Naive thymus-derived CD8-positive, alpha-beta T cell (primary cell): ENCODE data around the gene MBD6. TPM values are rescaled to one million over a fixed set of nuclear protein-coding genes. Genes with fewer than 3 reads are reported as not detected.
A peak's percentile ranks its signal among the peaks of the same experiment; 100 is the strongest.

Experiments
- ATAC-seq, 2 donors: fragments of 150-1000 bp; cut with Tn5 transposase in 1 of 2; sonication (Bioruptor Pico), chemical (Tn5 transposase) in 1 of 2; 1 replicate in 1 of 2; 2 replicates in 1 of 2; pipeline ENCODE4 v1.10.0; 2021; ENCODE audit warnings: mild to moderate bottlenecking in 2 of 2, moderate library complexity in 2 of 2
- POLR2A ChIA-PET: fragments of 350-600 bp; sonication (Branson Sonifier 250); formaldehyde crosslinking; loops from one replicate; lab custom pipeline; 2021; ENCODE audit warnings: antibody characterized with exemption; lab: Charles Lee
- DNase-seq, 10 donors: peaks; one replicate each; pipeline versions ENCODE4 v3.0.0 to v3.0.0-alpha.2; 2020 to 2022
- H3K27ac Mint-ChIP-seq, 10 donors: one replicate each; pipeline ENCODE4 v1.8.0; 2020 to 2022; ENCODE audit warnings: mild to moderate bottlenecking in 10 of 10, mixed read lengths in 10 of 10, moderate library complexity in 4 of 10, inconsistent platforms in 1 of 10
- H3K27me3 Mint-ChIP-seq, 5 donors: one replicate each; pipeline ENCODE4 v1.8.0; 2021 to 2022; ENCODE audit warnings: mixed read lengths in 5 of 5
- H3K36me3 Mint-ChIP-seq, 3 donors: one replicate each; pipeline ENCODE4 v1.8.0; 2020 to 2022; ENCODE audit warnings: mixed read lengths in 3 of 3, mild to moderate bottlenecking in 2 of 3, inconsistent platforms in 1 of 3
- H3K4me1 Mint-ChIP-seq, 4 donors: one replicate each; pipeline ENCODE4 v1.8.0; 2021 to 2022; ENCODE audit warnings: mixed read lengths in 4 of 4
- H3K4me3 Mint-ChIP-seq, 10 donors: one replicate each; pipeline ENCODE4 v1.8.0; 2020 to 2022; ENCODE audit warnings: mild to moderate bottlenecking in 10 of 10, mixed read lengths in 10 of 10, moderate library complexity in 6 of 10, inconsistent platforms in 1 of 10
- H3K9me3 Mint-ChIP-seq, 9 donors: one replicate each; pipeline ENCODE4 v1.8.0; 2020 to 2022; ENCODE audit warnings: mixed read lengths in 9 of 9, mild to moderate bottlenecking in 3 of 9, inconsistent platforms in 1 of 9, moderate library complexity in 1 of 9
- microRNA-seq: library from miRNA; unstranded; fragments of <30 nt; microRNA quantifications from one replicate; pipeline ENCODE4 v1.2.0, GENCODE V29; 2022; ENCODE audit warnings: borderline microRNAs expressed
- polyA plus RNA-seq, 3 donors: library from polyadenylated mRNA; unstranded; fragments of 300-500 nt; fragmentation: Illumina TruSeq; gene quantifications; one replicate each; pipeline ENCODE4 v1.2.3, GENCODE V29; 2021
- total RNA-seq, 8 experiments: library from RNA in 2 of 8; stranded (reverse) in 2 of 8; gene quantifications; one replicate each; pipeline ENCODE4 v1.2.3 and lab custom pipeline; 2021 to 2026

MBD6 gene
- total and polyA plus RNA-seq, 5 experiments from 2014 or later: 0.38 to 104 (median 2.5) TPM

GRCh38 chr12:57574795-57575194 is 52.2 kb downstream of the MBD6 start:
- H3K27ac Mint-ChIP-seq: no peak overlapping the region
- H3K4me3 Mint-ChIP-seq: no peak overlapping the region
- DNase-seq (no peak), ATAC-seq (no peak)
- H3K27me3 Mint-ChIP-seq: no peaks in the 10 kb centered on the region
- peaks cover 0 to 10% (median 2%) of the 10 kb centered on the region in 3 donors for H3K36me3 Mint-ChIP-seq
- H3K9me3 Mint-ChIP-seq: no peaks in the 10 kb centered on the region
- no peaks in the 10 kb centered on the region for H3K4me1 Mint-ChIP-seq
- POLR2A ChIA-PET: no interaction called here

- H3K27me3 Mint-ChIP-seq: no peaks in the 10 kb centered on the region
- peaks cover 0 to 8% (median 5%) of the 10 kb centered on the region in 3 donors for H3K36me3 Mint-ChIP-seq
- H3K27ac Mint-ChIP-seq: no peak overlapping the region
- POLR2A ChIA-PET: no interaction called here
- H3K4me1 Mint-ChIP-seq: no peaks in the 10 kb centered on the region
- no peaks in the 10 kb centered on the region for H3K9me3 Mint-ChIP-seq
- no peak for DNase-seq
- ATAC-seq: no peak
- no peak overlapping the region for H3K4me3 Mint-ChIP-seq
Observed at GRCh38 chr12:57575771-57576612, 53.4 kb downstream of the MBD6 start.

GRCh38 chr12:57576613-57577160 is 54.1 kb downstream of the MBD6 start:
- DNase-seq (no peak), ATAC-seq (no peak)
- peaks cover 0 to 3% (median 2%) of the 10 kb centered on the region in 3 donors for H3K36me3 Mint-ChIP-seq
- H3K9me3 Mint-ChIP-seq: no peaks in the 10 kb centered on the region
- H3K4me3 Mint-ChIP-seq: no peak overlapping the region
- no peaks in the 10 kb centered on the region for H3K4me1 Mint-ChIP-seq
- H3K27me3 Mint-ChIP-seq: no peaks in the 10 kb centered on the region
- H3K27ac Mint-ChIP-seq: no peak overlapping the region
- POLR2A ChIA-PET: no interaction called here

GRCh38 chr12:57577981-57578758 is 55.5 kb downstream of the MBD6 start:
- H3K9me3 Mint-ChIP-seq: no peaks in the 10 kb centered on the region
- no peak overlapping the region for H3K27ac Mint-ChIP-seq
- ATAC-seq (no peak), DNase-seq (no peak)
- H3K4me3 Mint-ChIP-seq: no peak overlapping the region
- peaks cover under 1 to 3% (median 2%) of the 10 kb centered on the region in 4 donors for H3K4me1 Mint-ChIP-seq
- peaks cover 0 to 2% (median 0%) of the 10 kb centered on the region in 3 donors for H3K36me3 Mint-ChIP-seq
- POLR2A ChIA-PET: no interaction called here
- peaks cover 0 to 2% (median 0%) of the 10 kb centered on the region in 5 donors for H3K27me3 Mint-ChIP-seq

GRCh38 chr12:57579011-57579410 is 56.4 kb downstream of the MBD6 start:
- POLR2A ChIA-PET: no interaction called here
- ATAC-seq (no peak), DNase-seq (no peak)
- Mint-ChIP-seq H3K9me3 (no peaks in the 10 kb centered on the region), H3K4me1 (peaks cover 3 to 8% (median 5%) of the 10 kb centered on the region in 4 donors), H3K27ac (peak overlapping the region in 1 of 10 donors; percentile 62), H3K36me3 (peaks cover 0 to 2% (median 0%) of the 10 kb centered on the region in 3 donors), H3K27me3 (peaks cover 0 to 5% (median 0%) of the 10 kb centered on the region in 5 donors), H3K4me3 (no peak overlapping the region)

Small RNAs within 50 kb of the gene (microRNA-seq; reads per million reads assigned to microRNA genes)
- gene MIR616 (2.1 reads per million), gene MIR6758 (not detected)

Other genes starting within 250 kb of the MBD6 start
- gene R3HDM2, start 91.8 kb upstream of the MBD6 start, total RNA-seq: 100 to 1,000 TPM; 104 to 115 TPM
- 10 to 100 TPM in 1 of 3 donors, 1 to 10 TPM in 2; 5.4 to 17.3 (median 7.4) TPM for gene R3HDM2, start 91.8 kb upstream of the MBD6 start, polyA plus RNA-seq
- under 1 TPM; 0.18 to 0.19 TPM for gene INHBC, start 88.0 kb upstream of the MBD6 start, total RNA-seq
- gene INHBC, start 88.0 kb upstream of the MBD6 start, polyA plus RNA-seq: not detected
- gene INHBE, start 67.5 kb upstream of the MBD6 start, total RNA-seq: not detected
- under 1 TPM in 1 of 3 donors, not detected in 2; 0.16 TPM for gene INHBE, start 67.5 kb upstream of the MBD6 start, polyA plus RNA-seq
- gene GLI1, start 63.0 kb upstream of the MBD6 start, total RNA-seq: 1 to 10 TPM; 1.9 to 2.7 TPM
- gene GLI1, start 63.0 kb upstream of the MBD6 start, polyA plus RNA-seq: not detected
- 100 to 1,000 TPM; 287 to 291 TPM for gene ARHGAP9, start 43.0 kb upstream of the MBD6 start, total RNA-seq
- gene ARHGAP9, start 43.0 kb upstream of the MBD6 start, polyA plus RNA-seq: 100 to 1,000 TPM; 136 to 240 (median 150) TPM
- gene MARS1, start 34.8 kb upstream of the MBD6 start, total RNA-seq: 100 to 1,000 TPM; 368 to 386 TPM
- gene MARS1, start 34.8 kb upstream of the MBD6 start, polyA plus RNA-seq: 10 to 100 TPM; 81.0 to 93.5 (median 91.9) TPM
- gene DDIT3, start 2.3 kb upstream of the MBD6 start, total RNA-seq: 10 to 100 TPM; 88.0 to 89.5 TPM
- gene DDIT3, start 2.3 kb upstream of the MBD6 start, polyA plus RNA-seq: 10 to 100 TPM; 13.1 to 18.7 (median 15.5) TPM
- 10 to 100 TPM; 69.0 to 70.5 TPM for gene DCTN2, start 24.4 kb downstream of the MBD6 start, total RNA-seq
- gene DCTN2, start 24.4 kb downstream of the MBD6 start, polyA plus RNA-seq: 10 to 100 TPM; 60.6 to 67.8 (median 67.7) TPM
- gene KIF5A, start 27.2 kb downstream of the MBD6 start, total RNA-seq: 1 to 10 TPM; 1.5 to 2.3 TPM
- under 1 TPM in 2 of 3 donors, not detected in 1; 0.17 to 0.20 TPM for gene KIF5A, start 27.2 kb downstream of the MBD6 start, polyA plus RNA-seq
- 10 to 100 TPM; 23.4 to 24.8 TPM for gene PIP4K2C, start 68.4 kb downstream of the MBD6 start, total RNA-seq
- gene PIP4K2C, start 68.4 kb downstream of the MBD6 start, polyA plus RNA-seq: 10 to 100 TPM; 10.9 to 24.6 (median 22.7) TPM
- 10 to 100 TPM; 36.2 to 36.3 TPM for gene DTX3, start 82.0 kb downstream of the MBD6 start, total RNA-seq
- gene DTX3, start 82.0 kb downstream of the MBD6 start, polyA plus RNA-seq: 1 to 10 TPM; 4.9 to 9.4 (median 7.7) TPM
- gene ARHGEF25, start 88.6 kb downstream of the MBD6 start, total RNA-seq: under 1 TPM; 0.27 to 0.55 TPM
- gene ARHGEF25, start 88.6 kb downstream of the MBD6 start, polyA plus RNA-seq: not detected
- under 1 TPM in 1 of 2 experiments, not detected in 1; 0.30 TPM for gene B4GALNT1, start 110.4 kb downstream of the MBD6 start, total RNA-seq
- not detected for gene B4GALNT1, start 110.4 kb downstream of the MBD6 start, polyA plus RNA-seq
- gene OS9, start 171.3 kb downstream of the MBD6 start, total RNA-seq: 100 to 1,000 TPM; 158 to 166 TPM
- gene OS9, start 171.3 kb downstream of the MBD6 start, polyA plus RNA-seq: 10 to 100 TPM; 53.6 to 56.3 (median 53.6) TPM
- gene AGAP2, start 215.9 kb downstream of the MBD6 start, total RNA-seq: 10 to 100 TPM; 54.4 to 58.8 TPM
- 1 to 10 TPM; 4.3 to 6.9 (median 5.6) TPM for gene AGAP2, start 215.9 kb downstream of the MBD6 start, polyA plus RNA-seq
- 10 to 100 TPM; 22.5 to 24.8 TPM for gene TSPAN31, start 222.2 kb downstream of the MBD6 start, total RNA-seq
- gene TSPAN31, start 222.2 kb downstream of the MBD6 start, polyA plus RNA-seq: 10 to 100 TPM; 42.2 to 53.3 (median 47.3) TPM
- 10 to 100 TPM; 44.6 to 49.0 TPM for gene CDK4, start 229.5 kb downstream of the MBD6 start, total RNA-seq
- 100 to 1,000 TPM in 1 of 3 donors, 10 to 100 TPM in 2; 71.3 to 101 (median 80.5) TPM for gene CDK4, start 229.5 kb downstream of the MBD6 start, polyA plus RNA-seq
- 10 to 100 TPM; 59.5 to 64.8 TPM for gene MARCHF9, start 232.3 kb downstream of the MBD6 start, total RNA-seq
- gene MARCHF9, start 232.3 kb downstream of the MBD6 start, polyA plus RNA-seq: 1 to 10 TPM; 2.2 to 6.6 (median 4.5) TPM
- gene CYP27B1, start 244.3 kb downstream of the MBD6 start, total RNA-seq: 1 to 10 TPM; 1.4 to 1.6 TPM
- not detected for gene CYP27B1, start 244.3 kb downstream of the MBD6 start, polyA plus RNA-seq
- 10 to 100 TPM; 14.6 to 17.6 TPM for gene METTL1, start 249.3 kb downstream of the MBD6 start, total RNA-seq
- gene METTL1, start 249.3 kb downstream of the MBD6 start, polyA plus RNA-seq: 10 to 100 TPM; 12.9 to 21.7 (median 18.7) TPM
- gene EEF1AKMT3, start 249.8 kb downstream of the MBD6 start, total RNA-seq: 1 to 10 TPM; 2.9 to 4.0 TPM
- 1 to 10 TPM; 1.4 to 4.2 (median 1.8) TPM for gene EEF1AKMT3, start 249.8 kb downstream of the MBD6 start, polyA plus RNA-seq